HPDE6-E6E7 (cell line): ENCODE results near the gene GOLIM4.

Experiments
- DNase-seq: peaks from one replicate; pipeline ENCODE4 v3.0.0; 2011; ENCODE audit warnings: missing footprints; ENCODE audit errors: extremely low spot score

The GOLIM4 gene

DNA sequence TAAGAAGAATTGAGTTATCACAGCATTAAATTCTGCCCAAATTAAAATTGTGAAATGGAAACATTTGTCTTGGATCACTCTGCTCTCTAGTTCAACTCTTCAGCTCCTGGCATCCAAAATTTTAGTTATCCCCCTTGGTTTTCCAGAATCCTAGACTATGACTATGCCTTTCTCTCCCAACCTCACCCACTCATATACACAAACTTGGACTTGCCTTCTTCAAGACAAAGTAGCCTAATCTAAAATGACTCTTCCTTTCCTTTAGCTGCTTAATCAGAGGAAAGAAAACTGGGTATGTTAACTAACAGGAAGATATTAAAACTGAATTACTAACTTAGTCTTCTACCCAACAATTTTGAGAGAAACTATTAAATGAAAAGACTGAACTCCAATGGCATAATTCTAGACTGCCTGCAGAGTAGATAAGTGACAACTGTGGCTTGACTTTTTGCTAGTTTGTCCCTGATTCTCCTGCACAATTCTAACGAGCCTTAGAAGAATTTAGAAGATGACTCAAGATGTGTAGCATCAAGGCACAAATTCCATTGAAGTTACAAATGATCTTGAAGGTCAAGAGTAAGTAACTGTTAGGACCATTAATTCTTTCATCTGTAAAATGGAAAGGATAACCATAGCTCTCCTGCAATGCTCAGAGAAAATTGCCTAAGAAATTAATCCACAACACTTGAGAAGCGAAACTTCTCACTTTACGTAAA, 5.2 kb upstream of the GOLIM4 start:
- DNase-seq, result no peak

DNA sequence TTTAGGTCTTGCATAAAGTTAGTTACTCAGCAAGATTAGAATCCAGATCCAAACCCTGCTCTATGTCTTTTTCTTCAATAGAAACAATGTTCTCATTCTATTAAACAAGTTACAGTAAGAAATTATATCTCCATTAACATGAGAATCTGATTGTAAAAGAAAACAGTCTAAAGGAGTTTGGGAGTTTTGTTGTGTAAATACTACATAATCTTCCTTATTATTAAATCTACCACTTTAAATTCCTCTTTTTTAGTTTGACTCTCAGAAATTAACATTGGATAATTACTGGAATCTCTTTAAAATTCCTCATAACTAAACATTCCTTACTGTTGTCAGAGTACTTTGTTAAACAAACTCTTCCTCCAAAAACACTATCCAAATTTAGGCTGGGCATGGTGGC, 1.7 kb upstream of the GOLIM4 start:
- DNase-seq, result no peak

DNA sequence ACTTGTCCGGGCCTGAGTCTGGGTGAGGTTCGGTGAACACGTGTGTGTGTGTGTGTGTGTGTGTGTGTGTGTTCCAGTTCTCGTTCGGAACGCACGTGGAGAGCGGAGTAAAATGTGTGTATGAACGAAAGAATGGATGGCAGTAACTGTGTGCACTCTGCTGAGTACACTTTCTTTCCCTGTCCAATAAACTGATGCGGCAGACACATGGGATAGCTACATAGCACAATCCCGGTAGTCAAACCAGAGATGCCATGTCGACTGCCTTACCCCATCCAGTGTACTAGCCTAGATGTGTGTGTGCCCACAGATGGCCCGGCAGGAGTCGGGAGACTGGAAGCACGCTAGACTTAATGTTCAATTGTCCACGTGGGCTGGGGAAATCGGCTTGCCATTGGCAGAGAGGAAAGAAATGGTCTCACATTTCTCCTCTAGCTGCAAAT, 507 bp upstream of the GOLIM4 start:
- DNase-seq, result peak; percentile 69

DNA sequence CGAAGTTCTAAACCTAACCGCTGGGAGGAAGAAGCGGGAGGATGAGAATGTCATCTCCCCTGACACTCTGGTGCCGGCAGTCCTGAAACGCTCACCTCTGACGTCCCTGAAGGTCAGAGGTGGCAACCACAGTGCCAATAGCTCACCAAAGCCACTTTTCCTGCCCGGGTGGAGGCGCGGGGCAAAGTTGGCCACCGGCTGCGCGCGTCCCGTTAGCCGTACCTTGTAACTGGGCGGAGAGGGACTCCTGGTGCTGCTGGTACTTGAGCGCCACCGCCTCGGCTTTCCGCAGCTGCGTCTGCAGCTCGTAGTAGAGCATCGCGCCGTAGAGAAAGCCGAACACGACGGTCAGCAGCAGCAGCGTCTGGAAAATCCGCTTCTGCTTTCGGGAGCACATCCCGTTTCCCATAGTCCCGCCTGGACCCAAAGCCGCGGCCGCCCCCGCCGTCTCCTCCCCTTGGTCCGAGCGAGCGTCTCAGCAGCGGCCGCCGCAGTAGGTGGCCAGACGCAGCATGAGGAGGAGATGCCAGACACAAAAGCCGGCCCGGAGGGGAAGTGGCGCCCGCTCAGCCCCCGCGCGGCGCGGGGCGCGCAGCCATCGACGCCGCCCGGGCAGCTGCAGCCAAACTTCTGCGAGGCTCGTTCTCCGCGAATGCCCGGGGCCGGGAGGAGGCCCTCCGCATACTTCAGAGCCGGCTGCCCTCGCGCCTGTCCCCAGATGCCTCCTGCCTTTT, 680 bp downstream of the GOLIM4 start:
- peak; percentile 37 for DNase-seq

DNA sequence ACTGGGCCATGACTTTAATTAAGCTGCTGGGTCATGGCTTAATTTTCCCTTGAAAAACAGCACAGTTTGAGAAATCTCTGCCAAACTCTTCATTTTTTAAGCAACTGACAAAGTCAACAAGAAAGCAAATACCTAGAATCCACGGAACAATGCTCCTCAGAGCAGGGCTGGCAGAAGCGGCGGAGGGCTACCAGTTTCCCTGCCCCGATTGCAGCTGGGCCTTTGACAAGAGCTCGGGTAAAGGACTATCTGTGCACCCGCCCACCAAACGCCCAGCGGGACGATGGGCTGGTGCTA, 1.2 kb downstream of the GOLIM4 start:
- no peak for DNase-seq

DNA sequence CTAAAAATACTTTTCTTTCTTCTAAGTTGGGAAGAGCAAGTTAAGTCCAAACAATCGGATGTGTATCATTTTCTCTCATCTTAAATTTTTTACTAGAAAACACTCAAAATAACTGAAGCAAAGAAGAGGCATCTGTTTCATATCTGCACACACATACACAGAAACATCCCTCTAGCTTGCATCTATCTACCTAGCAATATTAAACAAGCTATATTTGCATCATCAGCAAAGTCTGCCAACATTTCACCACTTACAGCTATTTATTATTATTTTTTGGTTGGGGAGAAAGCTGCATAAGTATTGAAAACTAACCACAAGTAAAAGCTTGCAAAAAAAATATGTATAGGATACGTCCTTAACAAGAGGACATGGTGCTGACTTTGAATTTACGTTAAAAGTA, 1.9 kb downstream of the GOLIM4 start:
- no peak for DNase-seq

DNA sequence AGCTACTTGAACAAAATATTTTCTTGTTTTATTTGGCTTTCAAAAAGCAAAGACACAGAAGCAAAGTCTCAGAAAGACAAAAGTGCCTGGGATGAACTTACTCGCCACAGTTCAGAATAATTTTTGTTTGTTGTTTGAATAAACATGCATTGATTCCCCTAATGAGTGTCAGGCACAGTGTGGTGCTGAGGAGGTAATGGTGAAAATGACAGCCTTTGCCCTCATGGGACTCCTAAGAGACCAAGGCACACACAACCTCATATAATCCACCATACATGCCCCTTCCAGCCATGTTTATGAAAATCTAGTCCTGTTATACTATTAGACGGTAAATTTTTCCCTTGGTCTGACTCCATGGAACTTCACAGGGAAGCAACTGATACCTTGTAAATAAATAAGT, 2.5 kb downstream of the GOLIM4 start:
- DNase-seq, result no peak

DNA sequence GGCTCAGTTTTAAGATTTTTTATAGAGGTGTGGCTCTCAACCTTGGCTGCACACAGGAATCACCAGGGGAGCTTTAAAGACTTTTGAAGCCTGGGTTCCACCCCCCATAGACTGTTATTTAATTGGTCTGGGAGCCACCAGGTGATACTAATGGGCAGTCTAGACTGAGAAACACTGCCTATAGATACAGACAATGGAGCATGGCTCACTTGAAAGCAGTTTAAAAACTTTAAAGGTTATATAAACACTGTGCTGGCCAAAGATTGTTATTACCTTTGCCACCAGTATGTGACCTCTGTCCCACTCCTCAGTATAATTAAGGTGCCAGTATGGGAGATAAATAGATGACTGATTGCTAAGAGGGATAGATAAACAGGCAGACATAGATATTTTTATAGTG, 3.8 kb downstream of the GOLIM4 start:
- no peak for DNase-seq

DNA sequence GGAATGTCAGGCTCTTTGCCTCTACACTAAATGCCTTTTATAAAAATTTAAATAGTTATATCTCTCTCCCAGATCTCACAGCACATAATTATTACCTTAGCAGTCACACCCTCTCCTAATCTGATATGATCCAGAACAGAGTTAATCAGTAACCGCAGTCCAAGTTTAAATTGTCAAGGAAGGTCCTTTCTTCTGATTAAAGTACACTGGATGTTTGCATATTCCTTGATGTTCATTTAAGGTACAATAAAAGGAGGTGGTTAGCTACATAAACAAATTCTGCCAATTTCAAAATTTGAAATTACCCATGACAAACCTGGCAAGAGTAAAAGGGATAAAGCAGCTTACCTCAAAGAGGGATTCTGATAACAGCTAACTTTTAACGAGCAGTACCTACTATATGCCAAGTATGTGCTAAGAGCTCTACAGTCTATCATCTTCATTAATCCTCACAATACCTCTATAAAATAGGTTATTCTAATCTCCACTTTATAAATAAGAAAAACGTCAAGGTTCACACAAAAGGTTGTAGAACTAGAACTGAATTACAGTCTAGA, 4.3 kb downstream of the GOLIM4 start:
- no peak for DNase-seq

DNA sequence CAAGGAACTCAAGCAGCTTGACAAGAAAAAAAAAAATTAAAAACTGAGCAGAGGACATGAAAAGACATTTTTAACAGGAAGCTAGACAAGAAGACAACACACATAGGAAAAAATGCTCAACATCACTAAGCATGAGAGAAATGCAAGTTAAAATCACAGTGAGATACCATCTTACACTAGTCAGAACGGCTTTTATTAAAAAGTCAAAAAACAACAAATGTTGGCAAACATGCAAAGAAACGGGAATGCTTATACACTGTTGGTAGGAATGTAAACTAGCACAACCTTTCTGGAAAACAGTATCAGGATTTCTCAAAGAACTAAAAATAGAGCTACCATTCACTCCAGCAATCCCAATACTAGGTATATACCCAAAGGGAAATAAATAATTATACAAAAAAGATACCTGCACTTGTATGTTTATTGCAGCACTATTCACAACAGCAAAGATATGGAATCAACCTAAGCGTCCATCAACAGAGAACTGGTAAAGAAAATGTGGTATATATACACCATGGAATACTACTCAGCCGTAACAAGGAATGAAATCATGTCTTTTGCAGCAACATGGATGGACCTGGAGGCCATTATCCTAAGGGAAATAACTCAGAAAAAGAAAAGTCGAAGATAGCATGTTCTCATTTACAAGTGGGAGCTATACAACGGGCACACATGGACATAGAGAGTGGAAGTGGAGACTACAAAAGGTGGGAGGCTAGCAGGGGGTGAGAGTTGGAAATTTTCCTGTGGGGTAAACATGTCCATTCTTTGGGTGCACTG, 5.2 kb downstream of the GOLIM4 start:
- DNase-seq, result no peak

DNA sequence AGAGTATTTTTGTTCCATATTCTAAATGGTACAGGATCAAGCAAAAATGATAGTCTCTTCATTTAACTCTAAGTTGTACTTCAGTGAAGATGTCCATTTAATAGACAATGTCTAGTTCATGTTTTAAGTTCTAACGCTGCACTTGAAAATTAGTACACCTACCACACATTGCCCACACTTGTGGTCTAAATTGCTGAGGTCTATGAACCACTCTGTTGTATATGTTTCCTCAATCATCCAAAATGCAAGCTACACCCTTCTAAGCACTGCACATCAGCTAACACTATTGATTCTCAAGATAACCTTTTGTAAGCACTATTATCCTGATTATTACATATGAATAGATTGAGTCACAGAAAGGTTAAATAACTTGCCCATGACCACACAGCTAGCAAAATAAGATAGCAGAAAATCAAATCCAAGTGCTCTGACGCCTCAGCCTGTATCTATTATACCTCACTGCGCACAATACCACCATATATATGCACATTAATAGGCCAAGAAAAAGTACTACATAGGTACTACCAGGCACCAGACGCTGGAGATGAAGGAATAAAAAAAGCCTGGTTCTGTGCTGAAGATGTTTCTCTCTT, 6.4 kb downstream of the GOLIM4 start:
- DNase-seq, result no peak

DNA sequence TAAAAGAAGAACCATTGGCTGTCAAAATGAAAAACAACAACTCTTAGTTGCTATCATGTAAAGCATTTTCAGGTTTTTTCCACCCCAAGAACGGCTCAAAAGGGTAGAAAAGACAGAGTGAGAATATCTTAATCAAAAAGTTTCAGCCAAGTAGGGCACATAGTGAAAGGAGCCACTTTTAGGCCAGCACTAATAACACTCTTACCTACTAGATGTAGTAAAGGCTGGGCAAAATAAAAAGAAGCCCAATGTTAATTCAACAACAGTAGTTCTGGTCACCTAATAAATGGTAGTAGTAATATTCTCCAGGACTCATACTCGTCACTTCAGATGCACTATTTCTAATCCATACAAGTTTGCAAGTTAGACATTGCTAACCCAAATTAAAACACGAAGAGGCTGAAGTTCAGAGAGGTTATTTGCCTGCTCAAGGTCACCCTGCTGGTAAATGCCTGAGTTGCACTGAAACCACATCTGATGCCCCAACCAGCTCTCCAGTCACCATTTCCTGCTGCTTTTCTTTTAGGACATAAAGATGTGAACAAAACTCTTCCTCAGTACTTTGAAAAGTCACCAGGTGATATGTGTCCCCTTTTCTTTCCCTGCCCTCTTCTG, 7.5 kb downstream of the GOLIM4 start:
- no peak for DNase-seq

DNA sequence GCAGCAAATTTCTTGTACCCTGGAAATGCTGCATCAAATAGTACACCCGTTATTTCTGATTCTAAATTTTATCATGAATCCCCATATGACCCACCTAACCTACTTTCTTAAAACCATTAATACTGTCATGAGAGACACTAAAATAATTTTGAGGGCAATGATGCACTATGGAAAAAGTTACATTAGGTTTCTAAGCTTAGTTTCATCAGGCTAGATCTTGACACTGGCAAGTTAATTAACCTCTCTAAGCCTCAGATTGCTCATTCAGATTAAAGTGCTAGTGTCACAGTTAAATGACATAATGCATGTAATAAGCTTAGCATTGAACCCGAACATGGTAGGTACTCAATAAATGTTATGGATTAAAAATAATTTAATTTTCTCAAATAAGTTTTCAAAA, 8.2 kb downstream of the GOLIM4 start:
- no peak for DNase-seq

DNA sequence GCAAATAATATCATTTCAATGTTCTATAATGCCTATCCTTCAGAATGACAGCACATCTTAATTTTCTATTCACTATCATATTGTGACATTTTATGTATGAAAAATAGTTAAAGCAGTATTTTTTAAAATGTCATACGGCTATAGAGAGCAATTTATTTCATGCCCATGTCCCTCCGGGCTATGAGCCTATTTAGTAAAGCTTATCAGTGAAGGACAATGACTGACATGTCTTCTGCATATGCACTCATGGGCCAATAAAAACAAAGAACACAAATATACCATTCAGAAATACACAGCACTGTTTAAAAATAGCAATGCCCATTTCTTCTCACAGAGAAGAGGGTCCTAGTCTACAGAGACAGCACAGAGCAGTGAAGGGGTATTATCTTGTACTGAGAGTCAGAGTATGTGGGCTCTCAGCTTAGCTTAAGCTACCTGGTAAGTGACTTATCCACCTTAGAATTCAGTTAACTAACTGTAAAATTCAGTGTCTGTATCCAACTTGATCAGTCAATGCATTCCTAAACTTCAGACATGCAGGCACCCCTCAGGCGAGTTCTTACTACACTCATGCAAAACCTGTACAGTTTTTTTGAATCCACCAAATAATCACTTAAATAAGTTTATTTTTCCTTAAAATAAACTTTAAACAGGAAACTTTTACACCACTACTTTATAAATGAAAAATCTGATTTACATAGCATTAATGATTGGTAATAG, 9.0 kb downstream of the GOLIM4 start:
- no peak for DNase-seq

DNA sequence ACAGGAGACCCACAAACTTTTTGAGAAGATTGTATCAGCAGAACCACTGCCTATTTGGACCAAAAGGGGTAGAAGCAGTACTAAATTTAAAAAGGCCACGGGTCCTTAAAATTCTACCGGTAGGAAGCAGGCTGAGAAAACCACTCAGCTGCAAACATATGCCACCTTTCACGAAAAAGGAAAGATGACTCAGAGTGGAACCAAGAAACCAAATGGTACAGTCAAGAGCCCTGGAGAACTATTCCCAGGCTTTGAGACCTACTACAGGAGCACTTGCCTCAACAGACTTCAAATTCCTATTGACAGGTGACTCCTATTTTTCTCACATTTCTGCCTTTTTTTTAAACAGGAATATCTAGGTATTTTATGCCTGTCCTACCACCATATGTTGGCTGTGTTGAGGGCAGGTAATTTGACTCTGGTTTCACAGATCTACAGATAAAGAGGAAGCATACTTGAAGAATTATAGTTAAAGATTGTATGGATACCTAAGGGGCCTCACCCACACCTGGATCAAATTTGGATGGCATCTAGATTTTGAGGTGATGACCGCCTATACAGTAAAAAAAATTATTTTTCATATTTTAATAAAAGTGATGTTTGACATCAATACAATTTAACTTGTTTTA, 10.1 kb downstream of the GOLIM4 start:
- DNase-seq, result no peak

DNA sequence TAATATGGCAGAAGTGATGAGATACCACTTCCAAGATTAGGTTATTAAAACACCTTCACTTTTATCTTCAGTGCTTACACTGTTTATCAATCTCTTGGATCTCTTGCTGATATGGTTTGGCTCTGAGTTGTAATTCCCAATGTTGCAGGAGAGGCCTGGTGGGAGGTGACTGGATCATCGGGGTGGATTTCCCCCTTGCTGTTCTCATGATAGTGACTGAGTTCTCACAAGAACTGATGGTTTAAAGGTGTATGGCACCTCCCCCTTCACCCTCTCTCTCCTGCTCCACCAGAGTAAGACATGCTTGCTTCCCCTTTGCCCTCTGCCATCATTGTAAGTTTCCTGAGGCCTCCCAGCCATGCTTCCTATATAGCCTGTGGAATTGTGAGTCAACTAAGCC, 11.8 kb downstream of the GOLIM4 start:
- DNase-seq, result no peak

DNA sequence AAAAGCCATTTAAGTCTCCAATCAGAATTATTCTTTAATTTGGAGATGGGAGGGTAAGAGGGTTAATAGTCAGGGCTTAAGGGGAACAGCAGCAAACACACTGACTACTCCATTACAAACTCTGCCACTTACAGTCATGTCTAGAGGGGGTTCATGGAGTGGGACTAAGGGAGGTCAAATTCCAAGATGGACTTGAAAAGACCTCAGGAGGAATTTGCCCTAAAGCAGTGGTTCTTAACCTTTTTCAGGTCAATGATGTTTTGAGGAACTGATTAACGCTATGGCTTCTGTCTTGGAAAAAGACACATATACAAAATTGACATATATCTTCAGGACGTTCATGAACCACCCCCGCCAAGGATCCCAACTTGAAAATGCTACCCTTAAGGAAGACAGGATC, 13.9 kb downstream of the GOLIM4 start:
- DNase-seq, result no peak

DNA sequence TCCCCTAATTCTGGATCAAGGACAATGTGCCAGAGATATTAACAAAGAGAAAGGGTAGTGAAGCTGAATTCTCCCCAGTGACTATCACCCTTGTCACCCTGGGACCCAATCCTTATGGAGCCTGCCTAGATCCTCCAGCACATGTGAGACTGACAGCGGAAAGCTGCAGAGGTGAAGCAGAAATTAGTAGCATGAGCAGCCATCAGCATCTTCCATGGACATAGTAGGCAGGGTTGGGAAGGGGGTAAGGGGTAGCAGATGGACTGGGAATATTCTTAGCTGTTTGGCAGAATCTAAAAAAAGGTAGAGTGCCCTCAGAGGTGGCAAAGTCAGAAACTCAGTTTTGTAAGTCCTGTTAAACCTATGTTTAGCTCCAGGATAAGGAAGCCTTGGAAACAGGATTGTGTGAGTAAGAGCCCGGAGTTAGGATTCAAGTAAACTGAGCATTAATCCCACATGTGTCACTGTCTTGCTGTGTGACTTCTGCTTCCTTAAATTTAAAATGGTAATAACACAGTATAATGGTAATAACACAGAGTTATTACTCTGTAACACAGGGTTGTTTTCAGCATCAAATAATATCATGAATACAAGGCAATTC, 14.5 kb downstream of the GOLIM4 start:
- no peak for DNase-seq

DNA sequence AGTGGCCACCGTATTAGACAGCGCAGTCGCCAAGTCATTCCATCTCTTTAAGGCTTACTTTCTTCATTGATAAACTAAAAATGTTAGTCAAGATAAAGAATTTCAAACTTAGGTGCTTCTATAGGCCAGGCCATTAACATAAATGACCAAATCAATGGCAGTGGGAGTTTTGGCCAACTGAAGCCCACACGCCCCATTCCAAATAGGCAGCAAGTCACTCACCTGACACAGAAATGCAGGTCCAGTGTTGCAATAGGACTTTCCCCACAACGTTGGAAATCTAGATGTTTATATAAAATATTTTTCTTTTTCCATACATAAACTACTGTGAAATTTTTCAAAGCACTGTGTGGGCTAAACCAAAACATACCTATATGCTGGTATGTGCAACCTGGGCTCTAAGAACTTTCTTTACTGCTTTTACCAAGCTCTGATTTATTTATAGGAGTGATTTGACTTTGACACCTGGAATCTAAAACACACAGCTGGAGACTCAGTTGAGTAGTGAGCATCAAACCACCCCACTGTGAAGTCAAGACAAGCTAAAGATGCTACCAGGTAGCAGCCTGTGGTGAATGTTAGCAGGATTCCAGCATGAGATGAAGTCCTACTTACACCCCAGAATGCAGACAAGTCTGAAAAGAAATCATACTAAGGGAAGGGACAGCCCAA, 15.1 kb downstream of the GOLIM4 start:
- DNase-seq, result no peak

DNA sequence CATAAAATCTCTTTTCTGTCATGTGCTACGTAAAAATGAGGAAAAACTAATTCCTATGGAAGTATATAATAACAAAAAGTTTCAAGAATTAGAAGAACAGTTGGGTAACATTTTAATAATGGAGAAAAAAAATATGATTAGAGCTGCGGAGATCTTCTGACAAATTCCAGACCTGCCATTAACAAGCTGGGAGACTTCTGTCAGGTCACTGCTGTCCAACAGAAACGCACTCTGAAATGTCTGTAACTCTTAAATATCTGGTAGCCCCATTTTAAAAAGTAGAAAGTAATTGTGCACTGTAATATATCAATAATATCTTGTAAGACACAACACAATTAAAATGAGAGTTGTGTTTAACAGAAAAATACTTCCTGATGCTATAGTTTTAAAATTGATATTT, 15.7 kb downstream of the GOLIM4 start:
- DNase-seq, result no peak
